NCI-H2081 treated with DMSO at 0.1 percent for 48 hours (cell line): Measurements from ENCODE around the gene AQP12B.
"Not testable (repeated sequence)": the region's sequence is repeated elsewhere in the genome, so short reads cannot be mapped to it uniquely, and the experiment has no call there.

ENCODE experiments used
- DNase-seq: peaks from one replicate; lab custom pipeline; 2025; lab: John Stamatoyannopoulos, UW

The AQP12B gene

GRCh38 chr2:240683329-240683979 lies 769 bp upstream of the AQP12B start:
- DNase-seq, result not testable (repeated sequence)

DNA sequence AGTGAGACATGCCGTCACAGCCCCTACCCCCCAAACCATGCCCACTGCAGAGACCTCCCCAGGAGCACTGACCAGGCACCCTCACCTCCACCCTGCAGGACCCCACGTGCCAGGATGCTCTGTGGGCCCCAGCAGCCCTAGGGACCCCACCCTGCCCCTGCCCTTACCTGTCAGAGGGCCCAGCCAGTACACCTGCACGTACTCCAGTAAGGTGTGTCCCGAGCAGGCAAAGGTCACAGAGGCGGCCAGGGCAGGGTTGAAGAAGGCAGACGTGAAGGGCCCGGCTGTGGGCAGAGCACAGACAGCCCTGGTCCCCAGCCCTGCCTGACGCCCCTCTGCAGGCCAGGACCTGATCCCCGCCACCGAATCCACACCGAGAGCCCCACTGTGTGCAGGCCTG lies 2.5 kb downstream of the AQP12B start:
- not testable (repeated sequence) for DNase-seq

DNA sequence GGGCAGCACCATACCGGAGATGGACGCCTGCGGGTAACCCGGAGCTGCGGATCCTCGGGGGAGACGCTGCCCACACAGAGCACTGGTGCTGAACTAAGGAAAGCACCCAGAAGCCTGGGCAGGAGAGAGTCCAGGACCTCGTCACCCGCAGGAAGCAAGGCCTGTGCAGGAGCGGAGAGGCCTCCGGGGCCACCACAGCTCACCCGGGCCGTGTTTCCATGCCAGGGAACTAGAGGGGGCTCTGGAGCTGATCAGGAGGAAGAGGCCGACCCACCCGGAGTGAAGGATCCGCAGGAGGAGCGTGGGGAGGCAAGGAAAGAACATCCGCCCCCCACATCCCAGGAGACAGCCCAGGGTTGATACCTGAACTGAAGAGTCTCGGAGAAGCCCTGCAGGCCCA lies 3.8 kb downstream of the AQP12B start:
- DNase-seq, result not testable (repeated sequence)

DNA sequence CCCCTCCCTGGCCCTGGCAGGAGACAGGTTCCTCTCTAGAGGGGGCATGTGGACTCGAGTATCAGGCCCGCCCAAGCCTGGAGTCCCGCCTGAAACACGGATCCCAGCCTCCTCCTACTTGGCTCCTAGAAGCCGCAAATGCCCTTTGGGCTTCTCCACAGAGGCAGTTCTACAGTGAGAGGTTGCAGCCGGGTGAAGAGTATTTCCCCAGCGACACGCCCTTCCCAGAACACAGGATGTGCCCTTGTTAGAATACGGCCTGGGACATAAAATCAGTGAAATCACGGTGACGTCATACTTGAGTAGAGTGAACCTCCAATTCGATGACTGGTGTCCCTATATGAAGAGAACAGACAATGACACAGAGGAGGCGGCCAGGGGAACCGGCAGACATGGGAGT lies 4.6 kb downstream of the AQP12B start:
- not testable (repeated sequence) for DNase-seq

GRCh38 chr2:240675345-240675744 lies 7.3 kb downstream of the AQP12B start:
- not testable (repeated sequence) for DNase-seq

GRCh38 chr2:240674461-240675184 lies 8.1 kb downstream of the AQP12B start:
- DNase-seq, result not testable (repeated sequence)

- DNase-seq, result no peak
These were observed 9.9 kb downstream of the AQP12B start for GRCh38 chr2:240672701-240673190.

- DNase-seq, result no peak
These were observed 10.5 kb downstream of the AQP12B start for GRCh38 chr2:240672076-240672700.

DNA sequence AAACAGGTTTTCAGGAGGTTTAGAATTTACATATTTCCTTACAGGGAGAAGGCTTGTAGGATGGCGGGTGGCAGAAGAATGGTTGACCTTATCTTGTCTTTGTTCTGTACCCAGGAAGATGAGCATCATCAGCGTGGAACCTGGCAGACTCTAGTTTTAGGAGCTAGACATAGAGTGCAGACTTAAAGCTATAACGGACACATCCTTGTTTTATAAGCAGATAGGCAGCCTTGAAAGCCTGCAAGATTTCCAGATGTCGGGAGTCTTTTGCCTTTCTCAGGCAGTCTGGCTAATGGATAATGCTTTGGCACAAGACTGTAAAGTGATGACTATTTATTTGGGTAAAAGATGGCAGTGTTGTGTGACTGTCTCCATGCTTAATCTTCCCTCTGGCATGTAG lies 11.7 kb downstream of the AQP12B start:
- DNase-seq, result no peak

- no peak for DNase-seq
These were observed 12.3 kb downstream of the AQP12B start for GRCh38 chr2:240670402-240670801.

- DNase-seq, result no peak
These were observed 18.1 kb downstream of the AQP12B start for GRCh38 chr2:240664622-240665021.

DNA sequence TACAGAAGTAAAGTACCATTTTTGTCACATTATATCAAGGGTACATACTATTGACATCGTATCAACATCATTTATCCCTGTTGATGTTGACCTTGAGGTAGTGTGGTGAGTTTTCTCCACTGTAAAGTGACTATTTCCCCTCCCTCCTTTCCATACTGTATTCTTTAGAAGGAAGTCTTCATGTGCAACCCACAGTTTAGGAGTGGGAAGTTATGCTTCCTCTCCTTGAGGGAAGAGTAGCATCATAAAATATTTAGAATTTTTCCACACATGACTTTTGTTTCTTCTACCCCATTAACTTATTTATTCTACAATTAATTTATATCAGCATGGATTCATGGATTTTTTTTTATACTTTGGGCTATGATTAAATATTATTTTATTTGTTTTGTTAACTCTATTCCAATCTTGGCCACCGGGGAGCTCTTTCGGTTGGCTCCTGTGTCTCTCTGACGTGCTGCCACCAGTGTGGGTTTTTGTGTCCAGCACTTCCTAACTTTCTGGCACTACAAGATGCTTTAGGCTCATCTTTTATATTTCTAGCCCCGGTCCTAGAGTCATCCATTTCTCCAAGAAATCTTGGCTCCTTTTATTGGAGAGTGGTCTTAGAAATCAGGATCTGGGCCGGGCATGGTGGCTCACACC lies 19.0 kb downstream of the AQP12B start:
- no peak for DNase-seq

- no peak for DNase-seq
These were observed 20.0 kb downstream of the AQP12B start for GRCh38 chr2:240662681-240663080.

DNA sequence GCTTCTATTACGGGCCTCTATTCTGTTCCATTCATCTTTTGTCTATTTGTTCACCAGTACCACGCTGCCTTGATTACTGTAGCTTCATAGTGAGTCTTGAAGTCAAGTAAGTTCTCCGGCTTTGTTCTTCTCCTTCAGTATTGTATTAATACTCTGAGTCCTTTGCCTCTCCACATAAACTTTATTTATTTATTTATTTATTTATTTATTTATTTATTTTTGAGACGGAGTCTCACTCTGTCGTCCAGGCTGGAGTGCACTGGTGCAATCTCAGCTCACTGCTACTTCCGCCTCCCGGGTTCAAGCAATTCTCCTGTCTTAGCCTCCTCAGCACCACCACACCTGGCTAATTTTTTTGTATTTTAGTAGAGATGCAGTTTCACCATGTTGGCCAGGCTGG lies 22.8 kb downstream of the AQP12B start:
- not testable (repeated sequence) for DNase-seq

- no peak for DNase-seq
These were observed 26.5 kb downstream of the AQP12B start for GRCh38 chr2:240655931-240656886.

GRCh38 chr2:240651185-240651584 lies 31.5 kb downstream of the AQP12B start:
- DNase-seq, result no peak

DNA sequence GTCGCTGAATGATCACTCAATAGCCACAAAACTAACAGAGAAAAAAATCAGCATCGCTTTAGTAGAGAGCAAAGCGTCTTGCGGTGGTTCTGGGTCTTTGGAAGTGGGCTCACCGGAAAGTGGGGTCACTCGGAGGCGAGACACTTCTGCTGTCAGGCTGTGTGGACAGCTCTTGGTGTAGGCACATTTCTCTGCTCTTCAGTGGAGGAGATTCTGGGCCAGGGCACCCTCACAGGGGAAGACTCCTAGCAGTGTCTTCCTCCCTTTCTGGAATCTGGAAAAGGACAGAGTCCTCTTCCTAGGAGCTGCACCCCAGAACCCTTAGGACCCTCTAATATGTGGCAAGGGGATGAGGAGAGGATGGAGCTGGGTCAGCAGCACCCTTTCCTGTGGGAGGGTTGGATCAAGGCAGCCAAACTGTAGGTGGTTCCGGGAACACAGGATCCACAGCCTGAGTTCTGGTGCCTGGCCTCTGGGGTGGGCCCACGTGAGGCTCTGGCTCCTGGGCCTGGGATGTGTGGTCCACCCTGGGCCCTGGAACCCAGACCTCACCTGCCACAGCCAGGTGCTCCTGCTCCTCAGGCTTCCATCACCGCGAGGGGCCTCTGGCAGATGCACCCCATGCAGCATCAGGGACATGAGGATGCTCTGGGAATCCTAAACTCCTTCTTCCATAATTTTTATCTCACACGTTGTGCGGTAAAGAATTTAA lies 32.3 kb downstream of the AQP12B start:
- no peak for DNase-seq

GRCh38 chr2:240649331-240649730 lies 33.4 kb downstream of the AQP12B start:
- no peak for DNase-seq

DNA sequence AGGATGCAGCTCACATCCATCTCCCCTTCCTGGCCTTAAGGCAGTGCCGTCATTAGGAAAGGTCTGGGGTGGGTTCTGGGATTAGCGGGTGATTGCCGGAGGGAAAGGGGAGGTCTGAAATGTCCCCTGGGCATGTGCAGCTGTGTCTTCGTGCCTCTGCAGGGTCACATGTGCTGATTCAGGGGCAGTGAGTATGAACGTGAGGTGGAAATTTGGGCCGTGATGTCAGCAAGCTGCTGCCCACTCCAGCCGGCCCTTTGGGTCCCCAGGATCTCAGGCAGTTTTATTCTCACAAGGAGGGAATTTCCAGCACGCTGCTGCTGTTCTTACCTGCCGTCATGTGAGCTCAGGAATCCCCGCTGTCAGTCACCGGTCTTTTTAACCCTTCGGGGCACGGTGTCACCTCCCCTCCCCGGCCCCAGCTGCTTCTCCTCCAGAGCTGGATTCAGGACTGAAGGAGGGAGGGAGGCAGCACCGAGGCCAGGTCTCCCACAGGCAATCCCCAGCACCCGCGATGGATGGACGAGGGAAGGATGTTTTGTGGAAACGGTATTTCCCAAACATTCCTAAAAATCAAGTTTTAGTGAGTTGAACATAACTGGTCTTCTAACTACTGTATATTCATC lies 33.9 kb downstream of the AQP12B start:
- no peak for DNase-seq

GRCh38 chr2:240648155-240648649 lies 34.5 kb downstream of the AQP12B start:
- no peak for DNase-seq
